Stomach (tissue), 9 donors: ENCODE measurements around the gene PDGFD. TPM values are rescaled to one million over a fixed set of nuclear protein-coding genes. Genes with fewer than 3 reads are reported as not detected.
"Not testable (repeated sequence)": the region's sequence is repeated elsewhere in the genome, so short reads cannot be mapped to it uniquely, and the experiment has no call there.

Experiments
- DNase-seq, 2 donors: peaks; one replicate each; pipeline versions ENCODE4 v3.0.0 to v3.0.0-alpha.2; 2013 to 2019
- H3K27ac ChIP-seq, 5 donors: fragments of 200-600 bp in 4 of 5; sonication (generic) in 4 of 5; one replicate each; pipeline ENCODE4 v1.5.1; 2013 to 2019; ENCODE audit warnings: mild to moderate bottlenecking in 1 of 5, moderate library complexity in 1 of 5
- H3K27me3 ChIP-seq, 3 donors: fragments of 200-600 bp; sonication (generic); one replicate each; pipeline ENCODE4 v1.5.1; 2017 to 2019; ENCODE audit warnings: mixed run types in 1 of 3
- H3K36me3 ChIP-seq, 4 donors: fragments of 200-600 bp; sonication (generic); 1 replicate in 3 of 4; 2 replicates in 1 of 4; pipeline ENCODE4 v1.5.1; 2016 to 2019
- H3K4me1 ChIP-seq, 4 donors: fragments of 200-600 bp; sonication (generic); one replicate each; pipeline ENCODE4 v1.5.1; 2016 to 2019
- H3K4me3 ChIP-seq, 4 donors: fragments of 200-600 bp; sonication (generic) in 3 of 4; one replicate each; pipeline ENCODE4 v1.5.1; 2016 to 2019; ENCODE audit warnings: mild to moderate bottlenecking in 1 of 4
- H3K9me3 ChIP-seq, 4 donors: fragments of 200-600 bp; sonication (generic); one replicate each; pipeline ENCODE4 v1.5.1; 2016 to 2019
- EP300 ChIP-seq: sonication (generic); formaldehyde crosslinking; IDR thresholded peaks from one replicate; pipeline ENCODE4 v1.6.1; 2017; ENCODE audit warnings: antibody characterized with exemption
- POLR2A ChIP-seq, 4 donors: fragments of 450-650 bp; IDR thresholded peaks; one replicate each; pipeline ENCODE4 v1.6.1; 2016; ENCODE audit warnings: antibody characterized with exemption in 4 of 4, control low read depth in 2 of 4, mild to moderate bottlenecking in 1 of 4, moderate library complexity in 1 of 4
- POLR2AphosphoS5 ChIP-seq, 3 donors: sonication (generic); formaldehyde crosslinking; IDR thresholded peaks; one replicate each; pipeline ENCODE4 v1.6.1; 2016; ENCODE audit warnings: antibody characterized with exemption in 3 of 3
- WGBS, 5 donors: extraction: QIAGEN DNeasy Blood & Tissue Kit in 3 of 5; methylation state at CpG; one replicate each; pipeline versions ENCODE4 v1.1.5 to v1.1.7; 2013 to 2018; 5-methylcytosine and 5-hydroxymethylcytosine counted together
- intact Hi-C: fragments of 100-400 bp; cut with DNase I; formaldehyde crosslinking; loops from one replicate; pipeline ENCODE4 v1.15.1; 2023; ENCODE audit warnings: low total_unique reads
- polyA plus RNA-seq, 3 donors: library from polyadenylated mRNA; stranded (reverse); fragments of 200-250 nt; gene quantifications; one replicate each; pipeline ENCODE4 v1.2.3, GENCODE V29; 2013
- total RNA-seq, 5 donors: library from RNA; depleted of rRNA; stranded (reverse); fragments of >200 nt; gene quantifications; one replicate each; pipeline versions ENCODE4 v1.1.0 to v1.2.3, GENCODE V29; 2014 to 2016
- TF ChIP-seq, protein P1 (sequence below), 7 experiments: fragments of 450-650 bp in 4 of 7; fragments of 200-600 bp in 3 of 7; sonication (generic) in 3 of 7; IDR thresholded peaks; one replicate each; pipeline ENCODE4 v1.5.1; 2016 to 2019; ENCODE audit warnings: antibody characterized with exemption in 7 of 7, control low read depth in 2 of 7, mild to moderate bottlenecking in 1 of 7
- donor health status: healthy with polysubstance abuse.
- donor health status: Bipolar disorder and iron deficiency.
- donor health status: healthy.

Gene PDGFD
- total and polyA plus RNA-seq, 8 donors, result 2.4 to 41.5 (median 9.0) TPM; not detected in 1

- Histone ChIP-seq H3K9me3 (no peaks in the 10 kb centered on the region), H3K36me3 (no peaks in the 10 kb centered on the region), H3K27me3 (no peaks in the 10 kb centered on the region), H3K4me1 (peaks cover 0 to 15% (median 11%) of the 10 kb centered on the region in 4 donors), H3K4me3 (no peak overlapping the region), H3K27ac (no peak overlapping the region)
- 86 to 91% (median 89%) methylated on average over 4 of the region's 4 CpGs for WGBS, 5 donors
- TF ChIP-seq, protein P1, sequence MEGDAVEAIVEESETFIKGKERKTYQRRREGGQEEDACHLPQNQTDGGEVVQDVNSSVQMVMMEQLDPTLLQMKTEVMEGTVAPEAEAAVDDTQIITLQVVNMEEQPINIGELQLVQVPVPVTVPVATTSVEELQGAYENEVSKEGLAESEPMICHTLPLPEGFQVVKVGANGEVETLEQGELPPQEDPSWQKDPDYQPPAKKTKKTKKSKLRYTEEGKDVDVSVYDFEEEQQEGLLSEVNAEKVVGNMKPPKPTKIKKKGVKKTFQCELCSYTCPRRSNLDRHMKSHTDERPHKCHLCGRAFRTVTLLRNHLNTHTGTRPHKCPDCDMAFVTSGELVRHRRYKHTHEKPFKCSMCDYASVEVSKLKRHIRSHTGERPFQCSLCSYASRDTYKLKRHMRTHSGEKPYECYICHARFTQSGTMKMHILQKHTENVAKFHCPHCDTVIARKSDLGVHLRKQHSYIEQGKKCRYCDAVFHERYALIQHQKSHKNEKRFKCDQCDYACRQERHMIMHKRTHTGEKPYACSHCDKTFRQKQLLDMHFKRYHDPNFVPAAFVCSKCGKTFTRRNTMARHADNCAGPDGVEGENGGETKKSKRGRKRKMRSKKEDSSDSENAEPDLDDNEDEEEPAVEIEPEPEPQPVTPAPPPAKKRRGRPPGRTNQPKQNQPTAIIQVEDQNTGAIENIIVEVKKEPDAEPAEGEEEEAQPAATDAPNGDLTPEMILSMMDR (IDR thresholded peaks at IDR 0.05), result no peak
- TF ChIP-seq POLR2AphosphoS5 (IDR thresholded peaks at IDR 0.05) (no peak), POLR2A (IDR thresholded peaks at IDR 0.05) (no peak), EP300 (no peak)
- intact Hi-C loops, result no loop called here
- no peak for DNase-seq
Observed at GRCh38 chr11:104051778-104052177, 112.2 kb downstream of the PDGFD start.

- WGBS, 5 donors, result 80 to 85% (median 84%) methylated on average over 4 of the region's 4 CpGs
Observed at GRCh38 chr11:104049116-104049515, 114.8 kb downstream of the PDGFD start.

DNA sequence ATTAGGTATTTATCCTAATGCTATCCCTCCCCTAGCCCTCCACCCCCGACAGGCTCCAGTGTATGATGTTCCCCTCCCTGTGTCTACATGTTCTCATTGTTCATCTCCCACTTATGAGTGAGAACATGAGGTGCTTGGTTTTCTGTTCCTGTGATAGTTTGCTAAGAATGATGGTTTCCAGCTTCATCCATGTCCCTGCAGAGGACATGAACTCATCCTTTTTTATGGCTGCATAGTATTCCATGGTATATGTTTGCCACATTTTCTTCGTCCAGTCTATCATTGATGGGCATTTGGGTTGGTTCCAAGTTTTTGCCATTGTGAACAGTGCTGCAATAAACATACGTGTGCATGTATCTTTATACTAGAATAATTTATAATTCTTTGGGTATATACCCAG lies 117.1 kb downstream of the PDGFD start:
- 91 to 99% (median 96%) methylated on average over 3 of the region's 3 CpGs for WGBS, 5 donors
- H3K4me1 ChIP-seq, H3K9me3 ChIP-seq, H3K4me3 ChIP-seq, H3K27ac ChIP-seq, intact Hi-C loops, H3K36me3 ChIP-seq, DNase-seq, H3K27me3 ChIP-seq: not testable (repeated sequence)

More at GRCh38 chr11:104049116-104049515, 114.8 kb downstream of the PDGFD start:
- peaks cover 0 to 5% (median 3%) of the 10 kb centered on the region in 4 donors for H3K4me1 ChIP-seq
- TF ChIP-seq, protein P1 (IDR thresholded peaks at IDR 0.05), result no peak
- TF ChIP-seq POLR2AphosphoS5 (IDR thresholded peaks at IDR 0.05) (no peak), POLR2A (IDR thresholded peaks at IDR 0.05) (no peak), EP300 (no peak)
- no peak overlapping the region for H3K4me3 ChIP-seq
- DNase-seq, result no peak
- no peaks in the 10 kb centered on the region for H3K36me3 ChIP-seq
- no peaks in the 10 kb centered on the region for H3K9me3 ChIP-seq
- no peaks in the 10 kb centered on the region for H3K27me3 ChIP-seq
- intact Hi-C loops, result no loop called here
- no peak overlapping the region for H3K27ac ChIP-seq

DNA sequence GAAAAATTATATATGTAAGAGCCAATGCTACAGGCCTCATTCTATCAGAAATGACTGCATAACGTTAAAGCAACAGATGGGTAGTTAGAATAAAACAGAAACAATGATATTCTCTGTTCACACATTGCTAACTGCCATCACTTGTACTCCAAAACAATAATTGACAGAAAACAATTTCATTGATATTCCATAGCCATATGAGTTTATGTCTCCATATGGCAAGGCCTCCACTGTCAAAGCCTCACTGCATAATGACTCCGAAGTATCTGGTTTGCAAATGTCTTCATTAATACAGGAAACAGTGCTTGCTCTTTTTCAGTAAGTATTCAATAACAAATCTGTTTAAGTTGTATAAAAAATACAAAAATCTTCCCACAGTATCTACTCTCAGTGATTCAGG lies 117.6 kb downstream of the PDGFD start:
- Histone ChIP-seq H3K4me1 (peaks cover 0 to 7% (median 3%) of the 10 kb centered on the region in 4 donors), H3K36me3 (no peaks in the 10 kb centered on the region), H3K4me3 (no peak overlapping the region), H3K27me3 (no peaks in the 10 kb centered on the region), H3K27ac (no peak overlapping the region), H3K9me3 (no peaks in the 10 kb centered on the region)
- WGBS, 5 donors, result 91 to 98% (median 96%) methylated on average over 2 of the region's 2 CpGs
- DNase-seq, result no peak
- TF ChIP-seq POLR2A (IDR thresholded peaks at IDR 0.05) (no peak), POLR2AphosphoS5 (IDR thresholded peaks at IDR 0.05) (no peak), EP300 (no peak)
- TF ChIP-seq, protein P1 (IDR thresholded peaks at IDR 0.05), result no peak
- intact Hi-C loops, result no loop called here

DNA sequence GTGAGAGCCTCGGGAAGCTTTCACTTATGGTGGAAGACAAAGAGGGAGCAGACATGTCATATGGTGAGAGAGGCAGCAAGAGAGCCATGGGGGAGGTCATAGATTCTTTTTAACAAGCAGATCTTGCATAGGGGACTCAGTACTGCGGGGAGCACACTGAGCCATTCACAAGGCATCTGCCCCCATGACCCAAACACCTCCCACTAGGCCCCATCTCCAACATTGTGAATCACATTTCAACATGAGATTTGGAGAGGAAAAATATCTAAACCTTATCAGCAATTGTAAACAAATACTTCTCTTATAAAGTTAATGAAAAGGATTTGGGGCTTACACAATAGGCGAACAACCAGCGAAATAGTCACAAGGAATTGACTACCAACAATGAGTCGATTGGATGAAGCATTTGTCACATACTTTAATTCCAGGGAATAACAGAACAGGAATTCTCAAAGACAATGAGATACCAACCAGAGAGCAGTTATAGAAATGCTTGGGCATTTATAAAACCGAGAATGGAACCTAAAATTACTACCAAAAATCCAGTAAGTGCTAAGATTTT lies 120.2 kb downstream of the PDGFD start:
- no peaks in the 10 kb centered on the region for H3K27me3 ChIP-seq
- peaks cover 0 to 7% (median 3%) of the 10 kb centered on the region in 4 donors for H3K4me1 ChIP-seq
- H3K27ac ChIP-seq, result no peak overlapping the region
- WGBS, 5 donors, result 63 to 81% (median 74%) methylated on average over 6 of the region's 6 CpGs
- intact Hi-C loops, result no loop called here
- H3K36me3 ChIP-seq, result no peaks in the 10 kb centered on the region
- no peak overlapping the region for H3K4me3 ChIP-seq
- DNase-seq, result no peak
- H3K9me3 ChIP-seq, result no peaks in the 10 kb centered on the region
- TF ChIP-seq, protein P1 (IDR thresholded peaks at IDR 0.05), result no peak
- TF ChIP-seq EP300 (no peak), POLR2AphosphoS5 (IDR thresholded peaks at IDR 0.05) (no peak), POLR2A (IDR thresholded peaks at IDR 0.05) (no peak)
